ENCODE data around the gene XAGE3. TPM values are rescaled to one million over a fixed set of nuclear protein-coding genes. Genes with fewer than 3 reads are reported as not detected.
"Not testable (repeated sequence)": the region's sequence is repeated elsewhere in the genome, so short reads cannot be mapped to it uniquely, and the experiment has no call there.

XAGE3 gene
- total RNA-seq, 1 experiment from 2014 or later = 3.9 TPM

DNA sequence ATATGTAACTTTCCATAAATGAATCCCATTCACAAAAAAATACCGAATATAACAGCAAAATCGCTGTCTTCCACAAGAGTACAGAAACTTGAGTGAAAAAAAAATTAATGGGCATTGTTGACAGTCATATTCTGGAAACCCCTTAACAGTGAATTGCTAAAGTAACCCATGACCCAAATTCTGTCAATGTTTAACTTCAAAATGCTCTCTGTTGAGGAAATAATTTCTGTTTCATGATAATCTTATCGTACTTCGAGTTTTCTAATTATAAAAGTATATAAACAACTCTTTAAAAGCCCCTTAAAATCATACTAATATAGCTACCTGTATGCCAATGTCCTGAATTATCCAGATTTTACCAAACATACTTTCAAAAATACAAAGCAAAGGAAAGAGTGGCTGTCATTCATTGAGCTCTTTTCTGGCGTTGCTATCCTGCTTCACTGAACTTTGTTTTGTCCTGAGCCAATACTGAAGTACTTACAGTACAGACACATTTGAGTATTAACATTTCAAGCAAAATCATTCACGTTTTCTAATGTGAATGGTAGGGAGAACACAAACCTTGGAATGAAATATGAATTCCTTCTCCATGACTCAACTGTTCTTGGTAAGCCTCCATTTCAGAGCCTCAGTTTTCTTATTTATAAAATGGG, 2.4 kb downstream of the XAGE3 start:
- intact Hi-C loops (cut with micrococcal nuclease; ENCODE audit: unreplicated experiment) = no loop called here
- Histone ChIP-seq H3K4me1 (no peaks in the 10 kb centered on the region), H3K27me3 (replicated peaks; ENCODE audit: control insufficient read depth, insufficient read depth, low read length) (no peaks in the 10 kb centered on the region), H3K4me3 (ENCODE audit: low read depth, low read length) (no peak overlapping the region), H3K36me3 (ENCODE audit: control insufficient read depth, insufficient read depth, low read length) (no peaks in the 10 kb centered on the region), H3K9me3 (no peaks in the 10 kb centered on the region)
- H3K27me3 Mint-ChIP-seq (ENCODE audit: insufficient read depth, unreplicated experiment) = no peaks in the 10 kb centered on the region
- no peak overlapping the region for H3K27ac Mint-ChIP-seq (ENCODE audit: unreplicated experiment)
- H3K36me3 Mint-ChIP-seq (ENCODE audit: insufficient read depth, unreplicated experiment) = no peaks in the 10 kb centered on the region
- BruUV-seq (replicated peaks) = no TSS peak
- ChIA-PET POLR2A (no interaction called here), CTCF (no interaction called here)
- H3K9me3 Mint-ChIP-seq (ENCODE audit: unreplicated experiment) = no peaks in the 10 kb centered on the region
- DNase-seq = no peak
- TF ChIP-seq, protein P1, sequence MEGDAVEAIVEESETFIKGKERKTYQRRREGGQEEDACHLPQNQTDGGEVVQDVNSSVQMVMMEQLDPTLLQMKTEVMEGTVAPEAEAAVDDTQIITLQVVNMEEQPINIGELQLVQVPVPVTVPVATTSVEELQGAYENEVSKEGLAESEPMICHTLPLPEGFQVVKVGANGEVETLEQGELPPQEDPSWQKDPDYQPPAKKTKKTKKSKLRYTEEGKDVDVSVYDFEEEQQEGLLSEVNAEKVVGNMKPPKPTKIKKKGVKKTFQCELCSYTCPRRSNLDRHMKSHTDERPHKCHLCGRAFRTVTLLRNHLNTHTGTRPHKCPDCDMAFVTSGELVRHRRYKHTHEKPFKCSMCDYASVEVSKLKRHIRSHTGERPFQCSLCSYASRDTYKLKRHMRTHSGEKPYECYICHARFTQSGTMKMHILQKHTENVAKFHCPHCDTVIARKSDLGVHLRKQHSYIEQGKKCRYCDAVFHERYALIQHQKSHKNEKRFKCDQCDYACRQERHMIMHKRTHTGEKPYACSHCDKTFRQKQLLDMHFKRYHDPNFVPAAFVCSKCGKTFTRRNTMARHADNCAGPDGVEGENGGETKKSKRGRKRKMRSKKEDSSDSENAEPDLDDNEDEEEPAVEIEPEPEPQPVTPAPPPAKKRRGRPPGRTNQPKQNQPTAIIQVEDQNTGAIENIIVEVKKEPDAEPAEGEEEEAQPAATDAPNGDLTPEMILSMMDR (IDR thresholded peaks at IDR 0.05; ENCODE audit: insufficient read depth in 1 of 2, low read depth in 1 of 2, low read length in 1 of 2, severe bottlenecking in 1 of 2, unreplicated experiment in 1 of 2) = no peak
- H3K4me3 Mint-ChIP-seq (ENCODE audit: unreplicated experiment) = no peak overlapping the region
- no peaks in the 10 kb centered on the region for H3K4me1 Mint-ChIP-seq (ENCODE audit: low read depth, unreplicated experiment)

DNA sequence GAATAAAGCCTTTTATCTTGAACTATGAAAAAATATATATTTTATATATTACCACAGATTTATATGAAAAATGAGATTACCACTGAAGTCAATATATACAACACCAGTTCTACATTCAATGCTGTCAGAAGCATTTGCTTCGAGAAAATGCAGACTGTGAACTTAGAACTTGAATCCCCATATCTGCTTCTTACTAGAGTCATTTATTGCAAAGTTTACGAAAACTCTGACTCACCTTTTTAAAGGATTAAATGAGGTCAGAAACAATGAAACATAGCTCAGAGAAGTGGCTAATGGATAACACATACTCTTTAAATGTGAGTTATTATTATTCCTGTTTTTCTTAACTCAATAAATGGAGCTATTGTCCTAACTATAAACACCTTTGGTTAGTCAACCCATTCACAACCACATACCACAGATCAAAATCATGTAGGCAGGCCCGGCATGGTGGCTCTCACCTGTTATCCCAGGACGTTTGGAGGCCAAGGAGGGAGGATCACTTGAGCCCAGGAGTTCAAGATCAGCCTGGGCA, 10.8 kb downstream of the XAGE3 start:
- H3K9me3 Mint-ChIP-seq (ENCODE audit: unreplicated experiment); H3K4me1 Mint-ChIP-seq (ENCODE audit: low read depth, unreplicated experiment); CTCF ChIA-PET; H3K9me3 ChIP-seq; intact Hi-C loops (cut with micrococcal nuclease; ENCODE audit: unreplicated experiment); DNase-seq; H3K4me3 Mint-ChIP-seq (ENCODE audit: unreplicated experiment); BruUV-seq (replicated peaks); H3K27ac Mint-ChIP-seq (ENCODE audit: unreplicated experiment); H3K36me3 Mint-ChIP-seq (ENCODE audit: insufficient read depth, unreplicated experiment); H3K36me3 ChIP-seq (ENCODE audit: control insufficient read depth, insufficient read depth, low read length); H3K27me3 ChIP-seq (replicated peaks; ENCODE audit: control insufficient read depth, insufficient read depth, low read length); H3K4me3 ChIP-seq (ENCODE audit: low read depth, low read length); POLR2A ChIA-PET; H3K4me1 ChIP-seq; H3K27me3 Mint-ChIP-seq (ENCODE audit: insufficient read depth, unreplicated experiment): not testable (repeated sequence)

DNA sequence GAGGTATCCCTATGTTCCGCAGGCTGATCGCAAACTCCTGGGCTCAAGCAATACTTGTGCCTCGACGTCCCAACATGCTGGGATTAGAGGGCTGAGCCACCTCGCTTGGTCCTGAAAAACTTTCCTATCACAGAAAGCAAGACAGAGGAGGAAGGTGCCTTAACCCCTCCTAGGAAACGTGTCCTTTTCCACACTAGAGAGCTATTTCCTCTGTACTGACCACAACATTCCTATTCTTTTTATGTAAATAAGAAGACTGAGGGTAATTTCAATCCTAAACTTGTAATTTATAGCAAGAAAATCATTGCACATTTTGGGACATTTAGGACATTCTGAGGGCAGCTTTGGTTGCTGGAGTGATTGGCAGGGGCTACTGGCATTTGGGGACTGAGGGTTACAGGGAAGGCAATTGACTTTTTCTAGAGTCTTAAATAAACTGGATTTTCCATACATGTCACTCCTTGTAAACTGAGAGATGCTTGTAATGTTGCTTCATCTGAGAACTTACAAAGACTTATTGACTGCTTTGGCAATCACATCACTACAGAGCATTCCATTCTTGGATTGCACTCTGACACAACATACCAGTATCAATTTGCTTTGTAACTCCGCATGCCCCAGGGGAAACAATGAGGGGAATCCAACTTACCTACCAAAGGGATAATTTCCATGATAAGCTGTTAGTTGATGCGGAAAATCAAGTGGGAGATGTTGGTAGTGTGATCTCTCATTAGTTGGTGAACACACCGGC, 15.6 kb downstream of the XAGE3 start:
- H3K27me3 ChIP-seq (replicated peaks; ENCODE audit: control insufficient read depth, insufficient read depth, low read length) = no peaks in the 10 kb centered on the region
- ChIA-PET CTCF (no interaction called here), POLR2A (no interaction called here)
- TF ChIP-seq, protein P1 (IDR thresholded peaks at IDR 0.05; ENCODE audit: insufficient read depth in 1 of 2, low read depth in 1 of 2, low read length in 1 of 2, severe bottlenecking in 1 of 2, unreplicated experiment in 1 of 2) = no peak
- intact Hi-C loops (cut with micrococcal nuclease; ENCODE audit: unreplicated experiment) = no loop called here
- peak in 1 of 2 experiments; percentile 10 for DNase-seq
- no peaks in the 10 kb centered on the region for H3K36me3 ChIP-seq (ENCODE audit: control insufficient read depth, insufficient read depth, low read length)
- no TSS peak for BruUV-seq (replicated peaks)
- no peak overlapping the region for H3K4me3 ChIP-seq (ENCODE audit: low read depth, low read length)
- H3K9me3 Mint-ChIP-seq (ENCODE audit: unreplicated experiment) = no peaks in the 10 kb centered on the region
- H3K9me3 ChIP-seq = no peaks in the 10 kb centered on the region
- H3K4me1 Mint-ChIP-seq (ENCODE audit: low read depth, unreplicated experiment) = no peaks in the 10 kb centered on the region
- H3K4me3 Mint-ChIP-seq (ENCODE audit: unreplicated experiment) = no peak overlapping the region
- peaks cover under 1% of the 10 kb centered on the region for H3K27me3 Mint-ChIP-seq (ENCODE audit: insufficient read depth, unreplicated experiment)
- H3K36me3 Mint-ChIP-seq (ENCODE audit: insufficient read depth, unreplicated experiment) = no peaks in the 10 kb centered on the region
- no peak overlapping the region for H3K27ac Mint-ChIP-seq (ENCODE audit: unreplicated experiment)
- H3K4me1 ChIP-seq = no peaks in the 10 kb centered on the region

DNA sequence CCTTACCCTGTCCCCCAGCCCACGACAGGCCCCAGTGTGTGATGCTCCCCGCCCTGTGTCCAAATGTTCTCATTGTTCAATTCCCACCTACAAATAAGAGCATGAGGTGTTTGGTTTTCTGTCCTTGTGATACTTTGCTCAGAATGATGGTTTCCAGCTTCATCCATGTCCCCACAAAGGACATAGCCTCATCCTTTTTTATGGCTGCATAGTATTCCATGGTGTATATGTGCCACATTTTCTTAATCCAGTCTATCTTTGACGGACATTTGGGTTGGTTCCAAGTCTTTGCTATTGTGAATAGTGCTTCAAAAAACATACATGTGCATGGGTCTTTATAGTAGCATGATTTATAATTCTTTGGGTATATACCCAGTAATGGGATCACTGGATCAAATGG, 24.3 kb downstream of the XAGE3 start:
- POLR2A ChIA-PET; BruUV-seq (replicated peaks): not testable (repeated sequence)

More for the DNA sequence above, 24.3 kb downstream of the XAGE3 start:
- H3K9me3 Mint-ChIP-seq (ENCODE audit: unreplicated experiment); H3K9me3 ChIP-seq; H3K36me3 ChIP-seq (ENCODE audit: control insufficient read depth, insufficient read depth, low read length); DNase-seq; H3K4me3 Mint-ChIP-seq (ENCODE audit: unreplicated experiment); H3K27me3 ChIP-seq (replicated peaks; ENCODE audit: control insufficient read depth, insufficient read depth, low read length); intact Hi-C loops (cut with micrococcal nuclease; ENCODE audit: unreplicated experiment); CTCF ChIA-PET; H3K4me1 Mint-ChIP-seq (ENCODE audit: low read depth, unreplicated experiment); H3K4me3 ChIP-seq (ENCODE audit: low read depth, low read length); H3K36me3 Mint-ChIP-seq (ENCODE audit: insufficient read depth, unreplicated experiment); H3K4me1 ChIP-seq; H3K27ac Mint-ChIP-seq (ENCODE audit: unreplicated experiment): not testable (repeated sequence)
- peaks cover 18% of the 10 kb centered on the region for H3K27me3 Mint-ChIP-seq (ENCODE audit: insufficient read depth, unreplicated experiment)
